Urothelium cell line (cell line): Measurements from ENCODE around the gene HGF.
A peak's percentile ranks its signal among the peaks of the same experiment; 100 is the strongest.

Experiments used
- DNase-seq: peaks from one replicate; pipeline ENCODE4 v3.0.0; 2011; ENCODE audit warnings: low spot score, mixed read lengths
- FAIRE-seq: peaks from 2 replicates; lab custom pipeline; 2011; peaks lifted over from hg19 to GRCh38; lab: Jason Lieb, UNC

HGF gene

GRCh38 chr7:81687062-81687461 is 82.8 kb downstream of the HGF start:
- DNase-seq (no peak), FAIRE-seq (no peak)

- no peak for FAIRE-seq
- no peak for DNase-seq
Measured at GRCh38 chr7:81685270-81685868, 84.5 kb downstream of the HGF start.

- DNase-seq = peak; percentile 97
- peak; percentile 99 for FAIRE-seq
Measured at GRCh38 chr7:81684514-81685269, 85.2 kb downstream of the HGF start.

GRCh38 chr7:81684033-81684432 is 85.8 kb downstream of the HGF start:
- FAIRE-seq (peak; percentile 30), DNase-seq (no peak)

GRCh38 chr7:81682873-81683272 is 87.0 kb downstream of the HGF start:
- FAIRE-seq (no peak), DNase-seq (no peak)

- DNase-seq (no peak), FAIRE-seq (no peak)
Measured at GRCh38 chr7:81680120-81680519, 89.7 kb downstream of the HGF start.

GRCh38 chr7:81676813-81677212 is 93.0 kb downstream of the HGF start:
- DNase-seq = peak; percentile 48
- peak; percentile 85 for FAIRE-seq

GRCh38 chr7:81676105-81676811 is 93.6 kb downstream of the HGF start:
- DNase-seq (no peak), FAIRE-seq (no peak)

GRCh38 chr7:81674431-81674830 is 95.4 kb downstream of the HGF start:
- no peak for FAIRE-seq

GRCh38 chr7:81672872-81673271 is 97.0 kb downstream of the HGF start:
- DNase-seq (no peak), FAIRE-seq (no peak)

More at GRCh38 chr7:81674431-81674830, 95.4 kb downstream of the HGF start:
- DNase-seq = no peak

- DNase-seq = no peak
- no peak for FAIRE-seq
Measured at GRCh38 chr7:81669476-81670105, 100.3 kb downstream of the HGF start.

- FAIRE-seq (no peak), DNase-seq (no peak)
Measured at GRCh38 chr7:81666209-81666608, 103.6 kb downstream of the HGF start.

GRCh38 chr7:81665236-81665635 is 104.6 kb downstream of the HGF start:
- FAIRE-seq = no peak
- no peak for DNase-seq

GRCh38 chr7:81664304-81664703 is 105.5 kb downstream of the HGF start:
- DNase-seq (no peak), FAIRE-seq (no peak)

GRCh38 chr7:81662531-81662930 is 107.3 kb downstream of the HGF start:
- DNase-seq = no peak
- no peak for FAIRE-seq

- no peak for DNase-seq
- FAIRE-seq = no peak
Measured at GRCh38 chr7:81659697-81660395, 110.0 kb downstream of the HGF start.

- no peak for FAIRE-seq
- DNase-seq = no peak
Measured at GRCh38 chr7:81657551-81657950, 112.3 kb downstream of the HGF start.

- FAIRE-seq (no peak), DNase-seq (no peak)
Measured at GRCh38 chr7:81655271-81655670, 114.6 kb downstream of the HGF start.

GRCh38 chr7:81652225-81652624 is 117.6 kb downstream of the HGF start:
- FAIRE-seq (no peak), DNase-seq (no peak)
